Measurements from ENCODE around the gene FXYD2. TPM values are rescaled to one million over a fixed set of nuclear protein-coding genes. Genes with fewer than 3 reads are reported as not detected.

FXYD2 gene
- polyA plus RNA-seq, 1 experiment: not detected

GRCh38 chr11:117792992-117793391, 31.6 kb downstream of the FXYD2 start:
- POLR2A ChIA-PET: no interaction called here
- CTCF ChIA-PET: interaction anchor here (1.0 to 1.3 kb wide), 2 partner anchors 15 to 367 kb away, joined by 3 to 4 read pairs; no protein-coding TSS in a partner anchor
- Histone ChIP-seq H3K9me3 (ENCODE audit: control insufficient read depth, insufficient read depth, low read length) (no peaks in the 10 kb centered on the region; the same call in 1 of the 2 replicates), H3K27me3 (ENCODE audit: control insufficient read depth, insufficient read depth, low read length) (peaks cover 43% of the 10 kb centered on the region), H3K4me3 (ENCODE audit: low read depth, low read length) (no peak overlapping the region), H3K27ac (ENCODE audit: low read depth, low read length) (no peak overlapping the region)
- TF ChIP-seq CTCF (IDR thresholded peaks at IDR 0.05; ENCODE audit: low read depth, low read length): no peak
- no peak for DNase-seq (ENCODE audit: low read depth, low spot score)

GRCh38 chr11:117792241-117792640, 32.3 kb downstream of the FXYD2 start:
- no peak for TF ChIP-seq CTCF (IDR thresholded peaks at IDR 0.05; ENCODE audit: low read depth, low read length)
- H3K9me3 ChIP-seq (ENCODE audit: control insufficient read depth, insufficient read depth, low read length): no peaks in the 10 kb centered on the region; the same call in 1 of the 2 replicates
- peaks cover 42% of the 10 kb centered on the region for H3K27me3 ChIP-seq (ENCODE audit: control insufficient read depth, insufficient read depth, low read length)
- CTCF ChIA-PET: interaction anchor here (1.3 kb wide), 1 partner anchor 15 kb away, joined by 4 read pairs; no protein-coding TSS in a partner anchor
- POLR2A ChIA-PET: no interaction called here
- no peak for DNase-seq (ENCODE audit: low read depth, low spot score)
- H3K4me3 ChIP-seq (ENCODE audit: low read depth, low read length): no peak overlapping the region
- no peak overlapping the region for H3K27ac ChIP-seq (ENCODE audit: low read depth, low read length)

- Histone ChIP-seq H3K27ac (ENCODE audit: low read depth, low read length) (no peak overlapping the region), H3K27me3 (ENCODE audit: control insufficient read depth, insufficient read depth, low read length) (peaks cover 35% of the 10 kb centered on the region), H3K4me3 (ENCODE audit: low read depth, low read length) (no peak overlapping the region), H3K9me3 (ENCODE audit: control insufficient read depth, insufficient read depth, low read length) (no peaks in the 10 kb centered on the region)
- ChIA-PET POLR2A (no interaction called here), CTCF (interaction anchor here (1.6 kb wide), 1 partner anchor 17 kb away, joined by 11 read pairs; no protein-coding TSS in a partner anchor)
- no peak for DNase-seq (ENCODE audit: low read depth, low spot score)
- no peak for TF ChIP-seq CTCF (IDR thresholded peaks at IDR 0.05; ENCODE audit: low read depth, low read length)
Measured at GRCh38 chr11:117790279-117790678, 34.3 kb downstream of the FXYD2 start.

GRCh38 chr11:117789241-117789640, 35.3 kb downstream of the FXYD2 start:
- no peak for TF ChIP-seq CTCF (IDR thresholded peaks at IDR 0.05; ENCODE audit: low read depth, low read length)
- no peaks in the 10 kb centered on the region for H3K9me3 ChIP-seq (ENCODE audit: control insufficient read depth, insufficient read depth, low read length)
- ChIA-PET POLR2A (interaction anchor here (0.6 kb wide), 1 partner anchor 285 kb away, joined by 5 read pairs; no protein-coding TSS in a partner anchor), CTCF (interaction anchor here (1.0 to 1.4 kb wide), 2 partner anchors 19 to 363 kb away, joined by 3 to 4 read pairs; no protein-coding TSS in a partner anchor)
- H3K27me3 ChIP-seq (ENCODE audit: control insufficient read depth, insufficient read depth, low read length): peaks cover 30% of the 10 kb centered on the region
- DNase-seq (ENCODE audit: low read depth, low spot score): no peak
- no peak overlapping the region for H3K4me3 ChIP-seq (ENCODE audit: low read depth, low read length)
- no peak overlapping the region for H3K27ac ChIP-seq (ENCODE audit: low read depth, low read length)

- no peak overlapping the region for H3K4me3 ChIP-seq (ENCODE audit: low read depth, low read length)
- TF ChIP-seq CTCF (IDR thresholded peaks at IDR 0.05; ENCODE audit: low read depth, low read length): no peak
- ChIA-PET POLR2A (no interaction called here), CTCF (no interaction called here)
- no peak overlapping the region for H3K27ac ChIP-seq (ENCODE audit: low read depth, low read length)
- no peak for DNase-seq (ENCODE audit: low read depth, low spot score)
- H3K9me3 ChIP-seq (ENCODE audit: control insufficient read depth, insufficient read depth, low read length): no peaks in the 10 kb centered on the region
- H3K27me3 ChIP-seq (ENCODE audit: control insufficient read depth, insufficient read depth, low read length): peaks cover 22% of the 10 kb centered on the region
Measured at GRCh38 chr11:117786135-117786870, 38.2 kb downstream of the FXYD2 start.

All from AG04450 (cell line).